ENCODE data around the gene TBCB.

- TF ChIP-seq EZH2 (IDR thresholded peaks at IDR 0.05; ENCODE audit: borderline replicate concordance, low read depth, low read length, poor library complexity, severe bottlenecking): no peak
- TF ChIP-seq, protein P1, sequence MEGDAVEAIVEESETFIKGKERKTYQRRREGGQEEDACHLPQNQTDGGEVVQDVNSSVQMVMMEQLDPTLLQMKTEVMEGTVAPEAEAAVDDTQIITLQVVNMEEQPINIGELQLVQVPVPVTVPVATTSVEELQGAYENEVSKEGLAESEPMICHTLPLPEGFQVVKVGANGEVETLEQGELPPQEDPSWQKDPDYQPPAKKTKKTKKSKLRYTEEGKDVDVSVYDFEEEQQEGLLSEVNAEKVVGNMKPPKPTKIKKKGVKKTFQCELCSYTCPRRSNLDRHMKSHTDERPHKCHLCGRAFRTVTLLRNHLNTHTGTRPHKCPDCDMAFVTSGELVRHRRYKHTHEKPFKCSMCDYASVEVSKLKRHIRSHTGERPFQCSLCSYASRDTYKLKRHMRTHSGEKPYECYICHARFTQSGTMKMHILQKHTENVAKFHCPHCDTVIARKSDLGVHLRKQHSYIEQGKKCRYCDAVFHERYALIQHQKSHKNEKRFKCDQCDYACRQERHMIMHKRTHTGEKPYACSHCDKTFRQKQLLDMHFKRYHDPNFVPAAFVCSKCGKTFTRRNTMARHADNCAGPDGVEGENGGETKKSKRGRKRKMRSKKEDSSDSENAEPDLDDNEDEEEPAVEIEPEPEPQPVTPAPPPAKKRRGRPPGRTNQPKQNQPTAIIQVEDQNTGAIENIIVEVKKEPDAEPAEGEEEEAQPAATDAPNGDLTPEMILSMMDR (conservative IDR thresholded peaks at IDR 0.05; ENCODE audit: low read depth, low read length): no peak
These were observed 14.8 kb upstream of the TBCB start for GRCh38 chr19:36100476-36100875.
